ENCODE measurements around the gene JAK3.

DNA sequence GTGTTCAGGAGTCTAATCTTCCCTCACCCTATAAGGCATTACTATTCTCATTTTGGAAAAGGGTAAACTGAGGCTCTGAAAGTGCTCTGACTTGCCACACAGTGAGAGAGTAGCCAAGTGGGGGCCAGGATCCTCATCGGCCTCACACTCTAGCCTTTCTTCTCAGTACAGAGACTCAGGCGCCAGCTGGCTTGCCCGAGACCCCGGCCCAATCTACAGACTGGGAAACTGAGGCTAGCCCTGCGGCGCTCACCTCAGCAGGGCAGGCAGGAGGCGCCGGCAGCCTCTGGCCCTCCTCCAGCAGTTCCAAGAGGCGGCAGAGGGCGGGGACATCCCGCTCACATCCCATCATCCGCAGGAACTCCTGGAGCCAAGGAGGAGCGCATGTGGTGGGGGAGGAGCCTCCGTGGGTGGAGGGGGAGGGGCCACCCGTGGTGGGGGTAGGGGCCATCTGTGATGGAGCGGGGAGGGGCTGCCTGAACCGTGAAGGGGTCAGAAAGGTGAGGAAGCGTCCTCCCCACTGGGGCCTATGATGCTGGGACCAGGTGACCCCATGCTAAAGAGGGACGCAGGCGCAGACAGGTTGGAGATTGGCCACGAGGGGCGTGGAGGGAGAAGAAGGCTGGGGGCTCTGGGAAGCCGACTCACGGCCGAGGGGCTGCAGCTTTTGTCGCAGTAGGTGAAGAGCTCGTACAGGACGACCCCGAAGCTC is 17.8 kb downstream of the JAK3 start:
- TF ChIP-seq, protein P1, sequence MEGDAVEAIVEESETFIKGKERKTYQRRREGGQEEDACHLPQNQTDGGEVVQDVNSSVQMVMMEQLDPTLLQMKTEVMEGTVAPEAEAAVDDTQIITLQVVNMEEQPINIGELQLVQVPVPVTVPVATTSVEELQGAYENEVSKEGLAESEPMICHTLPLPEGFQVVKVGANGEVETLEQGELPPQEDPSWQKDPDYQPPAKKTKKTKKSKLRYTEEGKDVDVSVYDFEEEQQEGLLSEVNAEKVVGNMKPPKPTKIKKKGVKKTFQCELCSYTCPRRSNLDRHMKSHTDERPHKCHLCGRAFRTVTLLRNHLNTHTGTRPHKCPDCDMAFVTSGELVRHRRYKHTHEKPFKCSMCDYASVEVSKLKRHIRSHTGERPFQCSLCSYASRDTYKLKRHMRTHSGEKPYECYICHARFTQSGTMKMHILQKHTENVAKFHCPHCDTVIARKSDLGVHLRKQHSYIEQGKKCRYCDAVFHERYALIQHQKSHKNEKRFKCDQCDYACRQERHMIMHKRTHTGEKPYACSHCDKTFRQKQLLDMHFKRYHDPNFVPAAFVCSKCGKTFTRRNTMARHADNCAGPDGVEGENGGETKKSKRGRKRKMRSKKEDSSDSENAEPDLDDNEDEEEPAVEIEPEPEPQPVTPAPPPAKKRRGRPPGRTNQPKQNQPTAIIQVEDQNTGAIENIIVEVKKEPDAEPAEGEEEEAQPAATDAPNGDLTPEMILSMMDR (IDR thresholded peaks at IDR 0.05) = no peak
- no peak for TF ChIP-seq POLR2A (IDR thresholded peaks at IDR 0.05)
- TF ChIP-seq EP300 (IDR thresholded peaks at IDR 0.05) = no peak
- no peak for TF ChIP-seq POLR2AphosphoS5 (IDR thresholded peaks at IDR 0.05)

All from suprapubic skin (tissue), 4 donors.